Epithelial cell of proximal tubule (primary cell): ENCODE data around the gene UCHL1. TPM values are rescaled to one million over a fixed set of nuclear protein-coding genes. Genes with fewer than 3 reads are reported as not detected.

Experiments
- DNase-seq: peaks from one replicate; pipeline ENCODE4 v3.0.0-alpha.2; 2011; ENCODE audit warnings: low read depth
- H3K4me3 ChIP-seq: 2 replicates; pipeline ENCODE4 v1.5.1; 2011; ENCODE audit warnings: low read depth, mild to moderate bottlenecking, low read length
- total RNA-seq: library from RNA; depleted of rRNA; stranded (reverse); fragments of >200 nt; gene quantifications from 2 replicates; pipeline ENCODE4 v1.2.3, GENCODE V29; 2015
- TF ChIP-seq, protein P1 (sequence below): conservative IDR thresholded peaks from 2 replicates; pipeline ENCODE4 v1.5.1; 2012; ENCODE audit warnings: low read depth, mild to moderate bottlenecking, low read length

UCHL1 gene
- total RNA-seq, 1 donor from 2014 or later, result 2,223 TPM

DNA sequence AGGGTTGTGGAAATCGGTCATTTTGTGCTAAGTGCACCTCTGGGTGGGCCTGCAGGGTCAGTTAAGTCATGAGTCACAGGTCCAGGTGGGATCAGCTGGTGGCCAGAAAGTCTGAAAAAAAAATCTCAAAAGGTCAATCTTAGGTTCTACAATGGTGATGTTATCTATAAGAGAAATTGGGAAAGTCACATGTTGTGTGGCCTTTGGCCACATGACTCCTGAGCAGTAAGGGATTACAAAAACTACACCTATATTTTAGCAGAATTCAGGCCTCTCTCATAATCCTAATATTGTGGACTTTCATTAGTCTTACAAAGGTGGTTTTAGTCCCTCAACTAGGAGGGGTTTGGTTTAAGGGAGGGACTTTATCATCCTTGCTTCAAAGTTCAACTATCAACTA, 59.1 kb downstream of the UCHL1 start:
- DNase-seq, result no peak
- TF ChIP-seq, protein P1, sequence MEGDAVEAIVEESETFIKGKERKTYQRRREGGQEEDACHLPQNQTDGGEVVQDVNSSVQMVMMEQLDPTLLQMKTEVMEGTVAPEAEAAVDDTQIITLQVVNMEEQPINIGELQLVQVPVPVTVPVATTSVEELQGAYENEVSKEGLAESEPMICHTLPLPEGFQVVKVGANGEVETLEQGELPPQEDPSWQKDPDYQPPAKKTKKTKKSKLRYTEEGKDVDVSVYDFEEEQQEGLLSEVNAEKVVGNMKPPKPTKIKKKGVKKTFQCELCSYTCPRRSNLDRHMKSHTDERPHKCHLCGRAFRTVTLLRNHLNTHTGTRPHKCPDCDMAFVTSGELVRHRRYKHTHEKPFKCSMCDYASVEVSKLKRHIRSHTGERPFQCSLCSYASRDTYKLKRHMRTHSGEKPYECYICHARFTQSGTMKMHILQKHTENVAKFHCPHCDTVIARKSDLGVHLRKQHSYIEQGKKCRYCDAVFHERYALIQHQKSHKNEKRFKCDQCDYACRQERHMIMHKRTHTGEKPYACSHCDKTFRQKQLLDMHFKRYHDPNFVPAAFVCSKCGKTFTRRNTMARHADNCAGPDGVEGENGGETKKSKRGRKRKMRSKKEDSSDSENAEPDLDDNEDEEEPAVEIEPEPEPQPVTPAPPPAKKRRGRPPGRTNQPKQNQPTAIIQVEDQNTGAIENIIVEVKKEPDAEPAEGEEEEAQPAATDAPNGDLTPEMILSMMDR, result no peak

More for the DNA sequence above, 59.1 kb downstream of the UCHL1 start:
- H3K4me3 ChIP-seq, result no peak overlapping the region

Other genes with a start within 250 kb of the UCHL1 start
- 27.9 and 39.7 TPM in 2 replicates for gene APBB2, start 42.4 kb upstream of the UCHL1 start, total RNA-seq